NCI-H2081 treated with DMSO at 0.1 percent for 48 hours (cell line): Measurements from ENCODE around the gene MSI2.

ENCODE experiments used
- DNase-seq: peaks from one replicate; lab custom pipeline; 2025; lab: John Stamatoyannopoulos, UW

MSI2 gene

GRCh38 chr17:57599271-57600045 is 343.1 kb downstream of the MSI2 start:
- DNase-seq: no peak

- no peak for DNase-seq
These were observed 343.8 kb downstream of the MSI2 start for GRCh38 chr17:57600074-57600473.

GRCh38 chr17:57601143-57601735 is 344.9 kb downstream of the MSI2 start:
- DNase-seq: no peak

DNA sequence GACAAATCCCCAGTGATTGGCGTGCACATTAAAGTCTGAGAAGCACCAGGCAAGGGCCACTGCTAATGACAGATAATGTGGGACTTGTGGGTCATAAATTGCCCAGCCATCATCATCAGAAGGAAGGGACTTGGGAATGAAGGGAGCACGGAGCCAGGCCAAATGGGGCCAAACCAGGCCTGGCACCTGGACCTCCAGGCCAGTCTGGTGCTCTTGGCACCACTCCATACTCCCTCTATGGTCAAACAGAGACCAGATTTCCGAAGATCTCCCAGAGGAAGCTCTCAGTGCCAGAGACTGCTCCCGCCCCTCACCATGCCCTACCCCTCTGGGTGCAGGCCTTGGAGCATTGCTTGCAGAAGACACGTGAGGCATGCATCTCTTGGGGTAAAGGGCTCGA is 346.6 kb downstream of the MSI2 start:
- no peak for DNase-seq

GRCh38 chr17:57603546-57603945 is 347.2 kb downstream of the MSI2 start:
- DNase-seq: no peak

- DNase-seq: no peak
These were observed 347.7 kb downstream of the MSI2 start for GRCh38 chr17:57603978-57604377.

DNA sequence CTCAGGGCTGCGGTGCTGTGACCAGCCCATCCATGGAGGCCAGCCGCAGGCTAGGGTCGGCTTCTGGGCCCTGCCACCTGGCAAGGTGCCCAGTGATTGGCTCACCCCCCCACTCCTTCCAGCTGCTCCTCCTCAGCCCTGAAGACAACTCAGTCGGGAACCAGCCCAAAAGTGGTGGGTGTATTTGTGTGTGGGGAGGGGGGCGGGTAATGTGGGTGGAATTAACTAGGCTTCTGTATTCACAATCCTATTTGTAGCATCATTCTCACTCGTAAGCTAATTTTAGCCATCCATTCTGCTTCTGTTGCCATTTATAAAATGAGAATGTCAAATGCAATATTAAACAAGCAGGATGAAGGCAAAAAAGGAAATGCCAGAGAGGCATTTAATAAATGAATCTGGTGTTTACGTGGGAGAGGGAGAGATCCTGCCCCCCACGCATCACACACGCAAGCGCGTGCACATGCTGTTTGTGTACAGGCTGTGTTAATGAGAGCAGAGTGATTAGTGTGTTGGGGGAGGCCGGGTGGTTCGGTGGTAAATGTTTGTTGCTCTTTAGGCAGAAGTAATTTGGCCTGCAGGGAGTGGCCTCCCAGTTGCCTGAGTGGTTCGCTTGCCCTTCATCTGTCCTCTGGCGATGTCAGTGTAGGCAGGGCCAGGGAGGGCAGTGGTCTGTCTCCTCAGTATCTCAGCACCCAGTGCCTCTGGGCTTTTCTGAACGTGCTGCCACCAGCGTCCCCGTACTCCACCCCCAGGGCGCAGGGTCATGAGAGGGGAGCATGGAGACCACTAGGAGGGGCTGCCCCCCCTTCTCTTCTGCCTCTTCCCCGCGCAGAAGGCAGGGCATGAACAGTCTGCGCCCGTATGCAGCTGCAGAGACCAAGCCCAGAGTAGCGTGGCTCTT is 348.7 kb downstream of the MSI2 start:
- no peak for DNase-seq

- peak; percentile 63 for DNase-seq
These were observed 349.4 kb downstream of the MSI2 start for GRCh38 chr17:57605675-57606105.

DNA sequence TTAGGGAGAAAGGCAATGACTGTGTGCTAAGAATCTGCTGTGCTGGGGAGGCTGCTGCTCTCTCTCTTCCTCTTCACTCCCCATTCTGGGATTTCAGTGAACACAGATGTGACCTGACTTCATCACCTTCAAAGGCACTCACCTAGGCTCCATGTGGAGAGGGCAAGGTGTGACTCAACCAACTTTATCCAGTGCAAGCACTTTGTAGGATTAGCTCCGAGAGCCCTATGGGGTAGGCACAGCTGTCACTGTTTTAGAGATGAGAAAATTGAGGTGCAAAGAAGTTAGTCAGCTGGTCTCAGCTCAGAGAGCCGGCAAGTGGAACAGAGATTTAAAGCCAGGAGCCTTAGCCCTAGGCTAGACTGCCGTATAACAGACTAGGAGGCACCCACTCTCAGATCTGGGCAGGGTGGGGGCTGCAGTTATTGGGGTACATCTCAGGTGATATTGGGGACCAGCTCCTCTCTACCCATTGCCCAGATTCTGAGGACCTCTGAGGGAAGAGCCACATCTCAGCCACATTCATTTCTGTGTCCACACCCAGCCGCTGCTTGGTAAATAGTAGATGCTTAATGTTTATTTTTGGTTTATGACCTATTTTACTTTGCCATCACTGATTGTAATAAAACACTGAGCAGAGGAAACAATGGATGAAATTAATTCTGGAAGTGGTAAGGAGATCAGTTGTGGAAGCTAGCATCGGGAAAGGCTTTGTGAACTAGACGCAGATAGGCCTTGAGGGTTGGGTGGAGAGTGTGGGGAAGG is 350.0 kb downstream of the MSI2 start:
- no peak for DNase-seq

DNA sequence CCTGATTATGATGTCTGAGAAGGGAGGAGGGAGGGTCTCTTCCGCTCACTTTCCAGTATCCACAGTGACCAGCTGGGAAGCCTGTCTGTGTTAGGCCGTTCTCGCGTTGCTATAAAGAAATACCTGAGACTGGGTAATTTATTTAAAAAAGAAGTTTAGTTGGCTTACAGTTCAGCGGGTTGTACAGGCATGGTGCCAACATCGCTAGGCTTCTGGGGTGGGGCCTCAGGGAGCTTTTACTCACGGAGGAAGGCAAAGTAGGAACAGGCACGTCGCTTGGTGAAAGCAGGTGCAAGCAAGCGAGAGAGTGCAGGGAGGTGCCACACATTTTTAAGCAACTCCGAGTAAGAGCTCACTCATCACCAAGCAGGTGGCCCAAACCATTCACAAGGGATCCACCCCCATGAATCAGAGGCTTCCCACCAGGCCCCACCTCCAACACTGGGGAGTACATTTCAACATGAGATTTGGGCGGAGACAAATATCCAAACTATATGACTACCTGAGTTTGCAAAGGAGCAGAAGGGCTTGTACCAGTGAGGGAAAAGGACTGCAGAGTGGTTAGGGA is 351.3 kb downstream of the MSI2 start:
- no peak for DNase-seq

GRCh38 chr17:57608369-57609124 is 352.2 kb downstream of the MSI2 start:
- no peak for DNase-seq

GRCh38 chr17:57609125-57609877 is 353.0 kb downstream of the MSI2 start:
- no peak for DNase-seq

- DNase-seq: no peak
These were observed 353.6 kb downstream of the MSI2 start for GRCh38 chr17:57609878-57610270.

- DNase-seq: peak; percentile 73
These were observed 356.1 kb downstream of the MSI2 start for GRCh38 chr17:57612202-57613071.

GRCh38 chr17:57614742-57615141 is 358.4 kb downstream of the MSI2 start:
- DNase-seq: no peak

GRCh38 chr17:57615836-57616757 is 359.8 kb downstream of the MSI2 start:
- DNase-seq: no peak

DNA sequence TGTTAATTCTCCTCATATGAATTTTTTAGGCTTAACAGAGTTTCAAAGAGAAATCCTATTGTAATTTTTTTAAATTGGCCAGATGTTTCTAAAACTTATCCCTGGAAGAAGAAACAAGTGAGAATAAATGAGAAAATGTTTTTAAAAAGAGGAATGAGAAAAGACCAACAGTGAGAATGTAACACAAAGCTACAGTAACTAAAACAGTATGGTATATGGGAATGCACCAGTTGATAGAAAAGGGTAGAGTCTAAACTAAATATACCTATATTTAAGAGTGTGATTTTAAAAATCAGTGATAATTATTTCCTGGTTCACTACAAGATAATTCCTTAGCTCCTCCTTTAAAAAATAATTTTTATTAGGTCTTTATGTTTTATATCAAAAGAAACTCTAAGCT is 360.9 kb downstream of the MSI2 start:
- no peak for DNase-seq
